Measurements from ENCODE around the gene GPC6.

DNA sequence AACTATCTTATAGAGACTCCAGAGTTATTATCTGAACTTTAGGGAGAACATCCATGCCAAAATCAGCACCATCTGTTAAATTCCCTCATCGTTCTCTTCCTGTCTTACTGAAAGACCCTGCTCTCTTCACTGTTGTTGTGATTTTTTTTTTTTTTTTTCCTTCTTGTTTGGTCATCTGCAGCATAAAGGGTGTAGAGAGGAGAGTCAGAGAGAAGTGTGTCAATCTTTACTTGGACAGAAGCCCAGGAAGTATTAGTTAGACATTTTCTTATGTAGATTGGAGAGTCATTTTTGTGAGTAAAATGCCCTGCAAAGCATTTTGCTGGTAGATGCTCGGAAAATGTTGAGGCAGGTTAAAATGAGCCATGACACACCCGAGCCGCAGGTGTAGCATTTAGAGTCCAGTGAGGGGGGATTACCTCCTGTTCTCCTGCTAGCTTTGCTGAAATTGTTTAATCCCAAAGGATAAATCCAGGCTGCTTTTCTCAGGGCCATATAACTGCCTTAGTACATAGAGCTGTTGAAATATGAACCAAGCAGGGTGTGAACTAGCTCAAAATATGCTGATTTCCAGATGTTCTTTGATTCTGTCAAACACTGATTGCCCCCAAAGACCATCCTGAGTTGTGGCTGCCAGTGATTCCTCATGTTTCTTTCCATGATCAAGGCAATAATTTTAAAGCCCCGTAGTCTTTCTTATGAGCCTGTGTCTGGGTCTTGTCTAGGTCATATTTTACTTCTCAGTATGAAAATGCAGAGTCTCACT, 1109.3 kb downstream of the GPC6 start:
- TF ChIP-seq EZH2 (IDR thresholded peaks at IDR 0.05; ENCODE audit: insufficient read depth, poor library complexity, severe bottlenecking) (no peak), EZH2phosphoT487 (IDR thresholded peaks at IDR 0.05; ENCODE audit: insufficient read depth, low read depth) (no peak)

All from GM23248 (cell line).